ENCODE data around the gene EFCAB6. TPM values are rescaled to one million over a fixed set of nuclear protein-coding genes. Genes with fewer than 3 reads are reported as not detected.
A peak's percentile ranks its signal among the peaks of the same experiment; 100 is the strongest.

The EFCAB6 gene
- total RNA-seq, 1 experiment from 2014 or later: 0.94 TPM

DNA sequence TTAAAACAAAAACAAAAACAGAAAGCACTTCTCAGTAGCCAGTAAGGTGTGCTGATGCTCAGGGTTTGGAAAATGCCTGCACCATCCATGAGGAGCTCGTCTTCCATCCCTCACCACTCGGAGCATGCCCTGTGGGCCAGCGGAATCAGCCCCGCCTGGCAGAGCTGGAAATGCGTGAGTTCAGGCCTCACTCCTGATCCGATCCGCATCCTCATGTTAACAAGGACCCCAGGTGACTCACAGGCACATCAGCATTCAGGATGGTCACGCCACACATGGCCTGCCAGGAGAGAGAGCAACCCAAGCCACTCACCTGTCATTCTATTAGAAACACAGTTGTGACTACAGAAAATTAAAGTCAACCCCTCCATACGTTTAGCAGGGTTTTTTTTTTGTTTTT lies 211.8 kb downstream of the EFCAB6 start:
- TF ChIP-seq, protein P1, sequence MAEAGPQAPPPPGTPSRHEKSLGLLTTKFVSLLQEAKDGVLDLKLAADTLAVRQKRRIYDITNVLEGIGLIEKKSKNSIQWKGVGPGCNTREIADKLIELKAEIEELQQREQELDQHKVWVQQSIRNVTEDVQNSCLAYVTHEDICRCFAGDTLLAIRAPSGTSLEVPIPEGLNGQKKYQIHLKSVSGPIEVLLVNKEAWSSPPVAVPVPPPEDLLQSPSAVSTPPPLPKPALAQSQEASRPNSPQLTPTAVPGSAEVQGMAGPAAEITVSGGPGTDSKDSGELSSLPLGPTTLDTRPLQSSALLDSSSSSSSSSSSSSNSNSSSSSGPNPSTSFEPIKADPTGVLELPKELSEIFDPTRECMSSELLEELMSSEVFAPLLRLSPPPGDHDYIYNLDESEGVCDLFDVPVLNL (CRISPR knock-in tag; IDR thresholded peaks at IDR 0.05; ENCODE audit: borderline replicate concordance, low read depth): no peak
- TF ChIP-seq ATF1 (CRISPR knock-in tag; IDR thresholded peaks at IDR 0.05) (no peak), OVOL2 (CRISPR knock-in tag; IDR thresholded peaks at IDR 0.05; ENCODE audit: borderline replicate concordance) (no peak), ETV6 (CRISPR knock-in tag; IDR thresholded peaks at IDR 0.05) (0 out of 2 replicates have a peak, but pooled peaks have one; percentile 21), SMAD4 (CRISPR knock-in tag; IDR thresholded peaks at IDR 0.05) (no peak), NR1H2 (CRISPR knock-in tag; IDR thresholded peaks at IDR 0.05) (no peak), PRRX2 (CRISPR knock-in tag; IDR thresholded peaks at IDR 0.05) (no peak), JUN (CRISPR knock-in tag; IDR thresholded peaks at IDR 0.05) (no peak), IRF2 (CRISPR knock-in tag; IDR thresholded peaks at IDR 0.05; ENCODE audit: borderline replicate concordance, low read depth) (no peak), FOXJ3 (CRISPR knock-in tag; IDR thresholded peaks at IDR 0.05; ENCODE audit: borderline replicate concordance) (no peak)
- TF ChIP-seq, protein P2, sequence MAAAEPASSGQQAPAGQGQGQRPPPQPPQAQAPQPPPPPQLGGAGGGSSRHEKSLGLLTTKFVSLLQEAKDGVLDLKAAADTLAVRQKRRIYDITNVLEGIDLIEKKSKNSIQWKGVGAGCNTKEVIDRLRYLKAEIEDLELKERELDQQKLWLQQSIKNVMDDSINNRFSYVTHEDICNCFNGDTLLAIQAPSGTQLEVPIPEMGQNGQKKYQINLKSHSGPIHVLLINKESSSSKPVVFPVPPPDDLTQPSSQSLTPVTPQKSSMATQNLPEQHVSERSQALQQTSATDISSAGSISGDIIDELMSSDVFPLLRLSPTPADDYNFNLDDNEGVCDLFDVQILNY (CRISPR knock-in tag; IDR thresholded peaks at IDR 0.05): no peak
- TF ChIP-seq, protein P3, sequence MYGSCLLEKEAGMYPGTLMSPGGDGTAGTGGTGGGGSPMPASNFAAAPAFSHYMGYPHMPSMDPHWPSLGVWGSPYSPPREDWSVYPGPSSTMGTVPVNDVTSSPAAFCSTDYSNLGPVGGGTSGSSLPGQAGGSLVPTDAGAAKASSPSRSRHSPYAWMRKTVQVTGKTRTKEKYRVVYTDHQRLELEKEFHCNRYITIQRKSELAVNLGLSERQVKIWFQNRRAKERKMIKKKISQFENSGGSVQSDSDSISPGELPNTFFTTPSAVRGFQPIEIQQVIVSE (CRISPR knock-in tag; IDR thresholded peaks at IDR 0.05; ENCODE audit: borderline replicate concordance): no peak
- TF ChIP-seq, protein P4, sequence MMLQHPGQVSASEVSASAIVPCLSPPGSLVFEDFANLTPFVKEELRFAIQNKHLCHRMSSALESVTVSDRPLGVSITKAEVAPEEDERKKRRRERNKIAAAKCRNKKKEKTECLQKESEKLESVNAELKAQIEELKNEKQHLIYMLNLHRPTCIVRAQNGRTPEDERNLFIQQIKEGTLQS (CRISPR knock-in tag; conservative IDR thresholded peaks at IDR 0.05): no peak
- TF ChIP-seq, protein P5, sequence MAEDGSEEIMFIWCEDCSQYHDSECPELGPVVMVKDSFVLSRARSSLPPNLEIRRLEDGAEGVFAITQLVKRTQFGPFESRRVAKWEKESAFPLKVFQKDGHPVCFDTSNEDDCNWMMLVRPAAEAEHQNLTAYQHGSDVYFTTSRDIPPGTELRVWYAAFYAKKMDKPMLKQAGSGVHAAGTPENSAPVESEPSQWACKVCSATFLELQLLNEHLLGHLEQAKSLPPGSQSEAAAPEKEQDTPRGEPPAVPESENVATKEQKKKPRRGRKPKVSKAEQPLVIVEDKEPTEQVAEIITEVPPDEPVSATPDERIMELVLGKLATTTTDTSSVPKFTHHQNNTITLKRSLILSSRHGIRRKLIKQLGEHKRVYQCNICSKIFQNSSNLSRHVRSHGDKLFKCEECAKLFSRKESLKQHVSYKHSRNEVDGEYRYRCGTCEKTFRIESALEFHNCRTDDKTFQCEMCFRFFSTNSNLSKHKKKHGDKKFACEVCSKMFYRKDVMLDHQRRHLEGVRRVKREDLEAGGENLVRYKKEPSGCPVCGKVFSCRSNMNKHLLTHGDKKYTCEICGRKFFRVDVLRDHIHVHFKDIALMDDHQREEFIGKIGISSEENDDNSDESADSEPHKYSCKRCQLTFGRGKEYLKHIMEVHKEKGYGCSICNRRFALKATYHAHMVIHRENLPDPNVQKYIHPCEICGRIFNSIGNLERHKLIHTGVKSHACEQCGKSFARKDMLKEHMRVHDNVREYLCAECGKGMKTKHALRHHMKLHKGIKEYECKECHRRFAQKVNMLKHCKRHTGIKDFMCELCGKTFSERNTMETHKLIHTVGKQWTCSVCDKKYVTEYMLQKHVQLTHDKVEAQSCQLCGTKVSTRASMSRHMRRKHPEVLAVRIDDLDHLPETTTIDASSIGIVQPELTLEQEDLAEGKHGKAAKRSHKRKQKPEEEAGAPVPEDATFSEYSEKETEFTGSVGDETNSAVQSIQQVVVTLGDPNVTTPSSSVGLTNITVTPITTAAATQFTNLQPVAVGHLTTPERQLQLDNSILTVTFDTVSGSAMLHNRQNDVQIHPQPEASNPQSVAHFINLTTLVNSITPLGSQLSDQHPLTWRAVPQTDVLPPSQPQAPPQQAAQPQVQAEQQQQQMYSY (CRISPR knock-in tag; IDR thresholded peaks at IDR 0.05): peak; percentile 93
- TF ChIP-seq, protein P6, sequence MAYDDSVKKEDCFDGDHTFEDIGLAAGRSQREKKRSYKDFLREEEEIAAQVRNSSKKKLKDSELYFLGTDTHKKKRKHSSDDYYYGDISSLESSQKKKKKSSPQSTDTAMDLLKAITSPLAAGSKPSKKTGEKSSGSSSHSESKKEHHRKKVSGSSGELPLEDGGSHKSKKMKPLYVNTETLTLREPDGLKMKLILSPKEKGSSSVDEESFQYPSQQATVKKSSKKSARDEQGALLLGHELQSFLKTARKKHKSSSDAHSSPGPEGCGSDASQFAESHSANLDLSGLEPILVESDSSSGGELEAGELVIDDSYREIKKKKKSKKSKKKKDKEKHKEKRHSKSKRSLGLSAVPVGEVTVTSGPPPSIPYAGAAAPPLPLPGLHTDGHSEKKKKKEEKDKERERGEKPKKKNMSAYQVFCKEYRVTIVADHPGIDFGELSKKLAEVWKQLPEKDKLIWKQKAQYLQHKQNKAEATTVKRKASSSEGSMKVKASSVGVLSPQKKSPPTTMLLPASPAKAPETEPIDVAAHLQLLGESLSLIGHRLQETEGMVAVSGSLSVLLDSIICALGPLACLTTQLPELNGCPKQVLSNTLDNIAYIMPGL (CRISPR knock-in tag; IDR thresholded peaks at IDR 0.05): no peak
- TF ChIP-seq, protein P7, sequence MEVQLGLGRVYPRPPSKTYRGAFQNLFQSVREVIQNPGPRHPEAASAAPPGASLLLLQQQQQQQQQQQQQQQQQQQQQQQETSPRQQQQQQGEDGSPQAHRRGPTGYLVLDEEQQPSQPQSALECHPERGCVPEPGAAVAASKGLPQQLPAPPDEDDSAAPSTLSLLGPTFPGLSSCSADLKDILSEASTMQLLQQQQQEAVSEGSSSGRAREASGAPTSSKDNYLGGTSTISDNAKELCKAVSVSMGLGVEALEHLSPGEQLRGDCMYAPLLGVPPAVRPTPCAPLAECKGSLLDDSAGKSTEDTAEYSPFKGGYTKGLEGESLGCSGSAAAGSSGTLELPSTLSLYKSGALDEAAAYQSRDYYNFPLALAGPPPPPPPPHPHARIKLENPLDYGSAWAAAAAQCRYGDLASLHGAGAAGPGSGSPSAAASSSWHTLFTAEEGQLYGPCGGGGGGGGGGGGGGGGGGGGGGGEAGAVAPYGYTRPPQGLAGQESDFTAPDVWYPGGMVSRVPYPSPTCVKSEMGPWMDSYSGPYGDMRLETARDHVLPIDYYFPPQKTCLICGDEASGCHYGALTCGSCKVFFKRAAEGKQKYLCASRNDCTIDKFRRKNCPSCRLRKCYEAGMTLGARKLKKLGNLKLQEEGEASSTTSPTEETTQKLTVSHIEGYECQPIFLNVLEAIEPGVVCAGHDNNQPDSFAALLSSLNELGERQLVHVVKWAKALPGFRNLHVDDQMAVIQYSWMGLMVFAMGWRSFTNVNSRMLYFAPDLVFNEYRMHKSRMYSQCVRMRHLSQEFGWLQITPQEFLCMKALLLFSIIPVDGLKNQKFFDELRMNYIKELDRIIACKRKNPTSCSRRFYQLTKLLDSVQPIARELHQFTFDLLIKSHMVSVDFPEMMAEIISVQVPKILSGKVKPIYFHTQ (CRISPR knock-in tag; IDR thresholded peaks at IDR 0.05): no peak
- 0 out of 2 replicates have a peak, but pooled peaks cover 8% of the 10 kb centered on the region for H3K36me3 Mint-ChIP-seq
- H3K4me3 Mint-ChIP-seq: no peak overlapping the region
- peaks cover 13% of the 10 kb centered on the region for H3K27me3 Mint-ChIP-seq (ENCODE audit: low read depth)
- POLR2A ChIA-PET: no interaction called here
- peak; percentile 74 for ATAC-seq
- DNase-seq (ENCODE audit: low spot score): peak; percentile 39
- no peak overlapping the region for H3K27ac Mint-ChIP-seq
- CTCF ChIA-PET: interaction anchor here (1.1 kb wide), 1 partner anchor 196 kb away, joined by 3 read pairs; no protein-coding TSS in a partner anchor
- peaks cover 11% of the 10 kb centered on the region for H3K9me3 Mint-ChIP-seq
- H3K4me1 Mint-ChIP-seq: peaks cover 23% of the 10 kb centered on the region
